ENCODE results near the gene KHK.

Gene KHK

DNA sequence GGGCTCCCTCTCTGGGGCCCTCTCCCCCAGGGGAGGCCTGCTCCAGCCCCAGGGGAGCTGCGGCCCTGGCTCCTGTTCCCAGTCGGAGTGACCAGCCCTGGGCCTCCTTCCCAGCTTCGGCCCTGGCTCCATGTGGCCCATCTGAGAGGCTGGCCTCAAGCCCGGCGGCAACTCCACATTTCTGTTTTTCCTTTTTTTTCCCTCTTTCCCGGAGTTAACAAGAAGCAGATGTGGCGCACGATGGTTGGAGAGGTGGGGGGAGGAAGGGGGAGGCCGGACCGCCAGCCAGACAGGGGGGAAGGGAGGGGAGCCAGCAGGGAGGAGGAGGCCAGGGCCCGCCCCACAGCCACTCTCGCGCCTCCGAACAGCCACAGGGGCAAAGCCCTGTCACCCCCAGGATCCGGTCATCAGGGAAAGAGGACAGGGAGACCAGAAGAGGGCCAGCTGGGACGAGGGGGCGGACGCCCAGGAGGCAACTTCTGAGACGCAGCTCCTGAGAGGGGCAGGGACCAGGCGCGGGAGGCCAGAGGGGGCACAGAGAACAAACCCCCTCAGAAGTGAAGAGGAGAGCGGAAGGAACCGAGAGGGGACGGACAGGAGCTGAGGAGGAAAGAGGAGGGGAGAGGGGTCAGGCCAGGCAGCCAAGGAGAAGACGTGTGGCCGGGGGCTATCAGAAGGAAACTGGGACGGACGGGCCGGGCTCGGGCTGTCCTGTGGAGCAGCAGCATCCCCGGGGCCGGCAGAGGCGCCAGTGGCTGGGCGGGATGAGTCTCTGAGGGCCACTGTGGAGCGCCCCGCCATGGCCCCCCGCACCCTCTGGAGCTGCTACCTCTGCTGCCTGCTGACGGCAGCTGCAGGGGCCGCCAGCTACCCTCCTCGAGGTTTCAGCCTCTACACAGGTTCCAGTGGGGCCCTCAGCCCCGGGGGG is 8.0 kb upstream of the KHK start, which contains the start of gene EMILIN1:
Gene EMILIN1, plus strand, starts transcription at position 349 of the 928 bp plus-strand sequence. Its CDS starts 451 bp downstream, at position 800.
- H3K27ac ChIP-seq: no peak within 1 kb of the TSS
- TF ChIP-seq, protein P1, sequence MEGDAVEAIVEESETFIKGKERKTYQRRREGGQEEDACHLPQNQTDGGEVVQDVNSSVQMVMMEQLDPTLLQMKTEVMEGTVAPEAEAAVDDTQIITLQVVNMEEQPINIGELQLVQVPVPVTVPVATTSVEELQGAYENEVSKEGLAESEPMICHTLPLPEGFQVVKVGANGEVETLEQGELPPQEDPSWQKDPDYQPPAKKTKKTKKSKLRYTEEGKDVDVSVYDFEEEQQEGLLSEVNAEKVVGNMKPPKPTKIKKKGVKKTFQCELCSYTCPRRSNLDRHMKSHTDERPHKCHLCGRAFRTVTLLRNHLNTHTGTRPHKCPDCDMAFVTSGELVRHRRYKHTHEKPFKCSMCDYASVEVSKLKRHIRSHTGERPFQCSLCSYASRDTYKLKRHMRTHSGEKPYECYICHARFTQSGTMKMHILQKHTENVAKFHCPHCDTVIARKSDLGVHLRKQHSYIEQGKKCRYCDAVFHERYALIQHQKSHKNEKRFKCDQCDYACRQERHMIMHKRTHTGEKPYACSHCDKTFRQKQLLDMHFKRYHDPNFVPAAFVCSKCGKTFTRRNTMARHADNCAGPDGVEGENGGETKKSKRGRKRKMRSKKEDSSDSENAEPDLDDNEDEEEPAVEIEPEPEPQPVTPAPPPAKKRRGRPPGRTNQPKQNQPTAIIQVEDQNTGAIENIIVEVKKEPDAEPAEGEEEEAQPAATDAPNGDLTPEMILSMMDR (conservative IDR thresholded peaks at IDR 0.05): no peak

GRCh38 chr2:27079233-27080139 is 7.1 kb upstream of the KHK start:
- H3K27ac ChIP-seq: no peak overlapping the region

GRCh38 chr2:27080140-27080469 is 6.5 kb upstream of the KHK start:
- H3K27ac ChIP-seq: no peak overlapping the region
- TF ChIP-seq, protein P1 (conservative IDR thresholded peaks at IDR 0.05): no peak

More at GRCh38 chr2:27079233-27080139, 7.1 kb upstream of the KHK start:
- TF ChIP-seq, protein P1 (conservative IDR thresholded peaks at IDR 0.05): no peak

DNA sequence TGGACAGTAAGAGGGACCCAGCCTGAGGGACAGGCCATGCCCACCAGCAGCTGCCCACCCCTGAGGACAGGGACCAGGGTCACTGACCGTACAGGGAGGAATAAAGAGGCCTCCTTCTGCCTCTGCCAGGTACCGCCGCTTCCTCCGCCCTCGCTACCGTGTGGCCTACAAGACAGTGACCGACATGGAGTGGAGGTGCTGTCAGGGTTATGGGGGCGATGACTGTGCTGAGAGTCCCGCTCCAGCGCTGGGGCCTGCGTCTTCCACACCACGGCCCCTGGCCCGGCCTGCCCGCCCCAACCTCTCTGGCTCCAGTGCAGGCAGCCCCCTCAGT is 6.0 kb upstream of the KHK start:
- peak overlapping the region; percentile 81 for H3K27ac ChIP-seq
- TF ChIP-seq, protein P1 (conservative IDR thresholded peaks at IDR 0.05): no peak

DNA sequence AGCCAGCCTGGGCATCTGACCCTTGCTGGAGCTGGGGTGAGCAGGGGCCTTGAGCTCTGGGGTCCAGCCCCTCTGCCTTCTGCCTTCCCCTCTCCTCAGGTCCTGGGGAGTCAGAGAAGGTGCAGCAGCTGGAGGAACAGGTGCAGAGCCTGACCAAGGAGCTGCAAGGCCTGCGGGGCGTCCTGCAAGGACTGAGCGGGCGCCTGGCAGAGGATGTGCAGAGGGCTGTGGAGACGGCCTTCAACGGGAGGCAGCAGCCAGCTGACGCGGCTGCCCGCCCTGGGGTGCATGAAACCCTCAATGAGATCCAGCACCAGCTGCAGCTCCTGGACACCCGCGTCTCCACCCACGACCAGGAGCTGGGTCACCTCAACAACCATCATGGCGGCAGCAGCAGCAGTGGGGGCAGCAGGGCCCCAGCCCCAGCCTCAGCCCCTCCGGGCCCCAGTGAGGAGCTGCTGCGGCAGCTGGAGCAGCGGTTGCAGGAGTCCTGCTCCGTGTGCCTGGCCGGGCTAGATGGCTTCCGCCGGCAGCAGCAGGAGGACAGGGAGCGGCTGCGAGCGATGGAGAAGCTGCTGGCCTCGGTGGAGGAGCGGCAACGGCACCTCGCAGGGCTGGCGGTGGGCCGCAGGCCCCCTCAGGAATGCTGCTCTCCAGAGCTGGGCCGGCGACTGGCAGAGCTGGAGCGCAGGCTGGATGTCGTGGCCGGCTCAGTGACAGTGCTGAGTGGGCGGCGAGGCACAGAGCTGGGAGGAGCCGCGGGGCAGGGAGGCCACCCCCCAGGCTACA is 4.4 kb upstream of the KHK start:
- peak overlapping the region; percentile 81 for H3K27ac ChIP-seq

DNA sequence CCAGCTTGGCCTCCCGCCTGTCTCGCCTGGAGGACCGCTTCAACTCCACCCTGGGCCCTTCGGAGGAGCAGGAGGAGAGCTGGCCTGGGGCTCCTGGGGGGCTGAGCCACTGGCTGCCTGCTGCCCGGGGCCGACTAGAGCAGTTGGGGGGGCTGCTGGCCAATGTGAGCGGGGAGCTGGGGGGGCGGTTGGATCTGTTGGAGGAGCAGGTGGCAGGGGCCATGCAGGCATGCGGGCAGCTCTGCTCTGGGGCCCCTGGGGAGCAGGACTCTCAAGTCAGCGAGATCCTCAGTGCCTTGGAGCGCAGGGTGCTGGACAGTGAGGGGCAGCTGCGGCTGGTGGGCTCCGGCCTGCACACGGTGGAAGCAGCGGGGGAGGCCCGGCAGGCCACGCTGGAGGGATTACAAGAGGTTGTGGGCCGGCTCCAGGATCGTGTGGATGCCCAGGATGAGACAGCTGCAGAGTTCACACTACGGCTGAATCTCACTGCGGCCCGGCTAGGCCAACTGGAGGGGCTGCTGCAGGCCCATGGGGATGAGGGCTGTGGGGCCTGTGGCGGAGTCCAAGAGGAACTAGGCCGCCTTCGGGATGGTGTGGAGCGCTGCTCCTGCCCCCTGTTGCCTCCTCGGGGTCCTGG is 3.7 kb upstream of the KHK start:
- peak overlapping the region; percentile 81; the same call in 1 of the 2 replicates for H3K27ac ChIP-seq
- TF ChIP-seq, protein P1 (conservative IDR thresholded peaks at IDR 0.05): no peak

More for the DNA sequence above, 4.4 kb upstream of the KHK start:
- TF ChIP-seq, protein P1 (conservative IDR thresholded peaks at IDR 0.05): no peak
